ENCODE measurements around the gene SH3RF3.

DNA sequence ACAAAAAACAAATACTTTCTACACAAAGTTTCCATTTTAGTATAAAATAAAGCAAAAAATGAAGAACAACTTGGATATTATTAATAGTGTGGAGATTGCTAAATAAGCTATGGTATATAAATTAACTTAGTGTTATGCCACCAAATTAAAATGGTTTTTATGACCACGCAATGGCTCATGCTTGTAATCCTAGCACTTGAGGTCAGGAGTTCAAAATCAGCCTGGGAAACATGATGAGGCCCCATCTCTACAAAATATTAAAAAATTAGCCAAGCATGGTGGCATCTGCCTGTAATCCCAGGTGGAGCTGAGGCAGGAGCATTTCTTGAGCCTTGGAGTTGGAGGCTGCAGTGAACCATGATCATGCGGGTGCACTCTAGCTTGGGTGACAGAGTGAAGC lies 108.8 kb downstream of the SH3RF3 start:
- TF ChIP-seq, protein P1, sequence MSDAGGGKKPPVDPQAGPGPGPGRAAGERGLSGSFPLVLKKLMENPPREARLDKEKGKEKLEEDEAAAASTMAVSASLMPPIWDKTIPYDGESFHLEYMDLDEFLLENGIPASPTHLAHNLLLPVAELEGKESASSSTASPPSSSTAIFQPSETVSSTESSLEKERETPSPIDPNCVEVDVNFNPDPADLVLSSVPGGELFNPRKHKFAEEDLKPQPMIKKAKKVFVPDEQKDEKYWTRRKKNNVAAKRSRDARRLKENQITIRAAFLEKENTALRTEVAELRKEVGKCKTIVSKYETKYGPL (CRISPR knock-in tag; IDR thresholded peaks at IDR 0.05) = no peak
- TF ChIP-seq, protein P2, sequence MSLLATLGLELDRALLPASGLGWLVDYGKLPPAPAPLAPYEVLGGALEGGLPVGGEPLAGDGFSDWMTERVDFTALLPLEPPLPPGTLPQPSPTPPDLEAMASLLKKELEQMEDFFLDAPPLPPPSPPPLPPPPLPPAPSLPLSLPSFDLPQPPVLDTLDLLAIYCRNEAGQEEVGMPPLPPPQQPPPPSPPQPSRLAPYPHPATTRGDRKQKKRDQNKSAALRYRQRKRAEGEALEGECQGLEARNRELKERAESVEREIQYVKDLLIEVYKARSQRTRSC (CRISPR knock-in tag; IDR thresholded peaks at IDR 0.05; ENCODE audit: low read depth) = no peak
- TF ChIP-seq TRIM24 (CRISPR knock-in tag; IDR thresholded peaks at IDR 0.05) (no peak), CBX2 (IDR thresholded peaks at IDR 0.05; ENCODE audit: low read depth, low read length) (no peak), CBX2 (CRISPR knock-in tag; IDR thresholded peaks at IDR 0.05; ENCODE audit: low read depth) (no peak), FOXK2 (IDR thresholded peaks at IDR 0.05) (no peak), HCFC1 (IDR thresholded peaks at IDR 0.05; ENCODE audit: low read depth, low read length) (no peak), POLR2AphosphoS5 (IDR thresholded peaks at IDR 0.05; ENCODE audit: low read depth, low read length) (no peak), ZNF558 (CRISPR knock-in tag; IDR thresholded peaks at IDR 0.05; ENCODE audit: borderline replicate concordance) (no peak), HDAC1 (CRISPR knock-in tag; IDR thresholded peaks at IDR 0.05) (no peak), NR1H2 (CRISPR knock-in tag; IDR thresholded peaks at IDR 0.05; ENCODE audit: borderline replicate concordance, low read depth) (no peak), KLF13 (CRISPR knock-in tag; IDR thresholded peaks at IDR 0.05) (no peak)
- TF ChIP-seq, protein P3, sequence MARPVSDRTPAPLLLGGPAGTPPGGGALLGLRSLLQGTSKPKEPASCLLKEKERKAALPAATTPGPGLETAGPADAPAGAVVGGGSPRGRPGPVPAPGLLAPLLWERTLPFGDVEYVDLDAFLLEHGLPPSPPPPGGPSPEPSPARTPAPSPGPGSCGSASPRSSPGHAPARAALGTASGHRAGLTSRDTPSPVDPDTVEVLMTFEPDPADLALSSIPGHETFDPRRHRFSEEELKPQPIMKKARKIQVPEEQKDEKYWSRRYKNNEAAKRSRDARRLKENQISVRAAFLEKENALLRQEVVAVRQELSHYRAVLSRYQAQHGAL (CRISPR knock-in tag; IDR thresholded peaks at IDR 0.05; ENCODE audit: not compliant biosample characterization) = no peak
- TF ChIP-seq, protein P4, sequence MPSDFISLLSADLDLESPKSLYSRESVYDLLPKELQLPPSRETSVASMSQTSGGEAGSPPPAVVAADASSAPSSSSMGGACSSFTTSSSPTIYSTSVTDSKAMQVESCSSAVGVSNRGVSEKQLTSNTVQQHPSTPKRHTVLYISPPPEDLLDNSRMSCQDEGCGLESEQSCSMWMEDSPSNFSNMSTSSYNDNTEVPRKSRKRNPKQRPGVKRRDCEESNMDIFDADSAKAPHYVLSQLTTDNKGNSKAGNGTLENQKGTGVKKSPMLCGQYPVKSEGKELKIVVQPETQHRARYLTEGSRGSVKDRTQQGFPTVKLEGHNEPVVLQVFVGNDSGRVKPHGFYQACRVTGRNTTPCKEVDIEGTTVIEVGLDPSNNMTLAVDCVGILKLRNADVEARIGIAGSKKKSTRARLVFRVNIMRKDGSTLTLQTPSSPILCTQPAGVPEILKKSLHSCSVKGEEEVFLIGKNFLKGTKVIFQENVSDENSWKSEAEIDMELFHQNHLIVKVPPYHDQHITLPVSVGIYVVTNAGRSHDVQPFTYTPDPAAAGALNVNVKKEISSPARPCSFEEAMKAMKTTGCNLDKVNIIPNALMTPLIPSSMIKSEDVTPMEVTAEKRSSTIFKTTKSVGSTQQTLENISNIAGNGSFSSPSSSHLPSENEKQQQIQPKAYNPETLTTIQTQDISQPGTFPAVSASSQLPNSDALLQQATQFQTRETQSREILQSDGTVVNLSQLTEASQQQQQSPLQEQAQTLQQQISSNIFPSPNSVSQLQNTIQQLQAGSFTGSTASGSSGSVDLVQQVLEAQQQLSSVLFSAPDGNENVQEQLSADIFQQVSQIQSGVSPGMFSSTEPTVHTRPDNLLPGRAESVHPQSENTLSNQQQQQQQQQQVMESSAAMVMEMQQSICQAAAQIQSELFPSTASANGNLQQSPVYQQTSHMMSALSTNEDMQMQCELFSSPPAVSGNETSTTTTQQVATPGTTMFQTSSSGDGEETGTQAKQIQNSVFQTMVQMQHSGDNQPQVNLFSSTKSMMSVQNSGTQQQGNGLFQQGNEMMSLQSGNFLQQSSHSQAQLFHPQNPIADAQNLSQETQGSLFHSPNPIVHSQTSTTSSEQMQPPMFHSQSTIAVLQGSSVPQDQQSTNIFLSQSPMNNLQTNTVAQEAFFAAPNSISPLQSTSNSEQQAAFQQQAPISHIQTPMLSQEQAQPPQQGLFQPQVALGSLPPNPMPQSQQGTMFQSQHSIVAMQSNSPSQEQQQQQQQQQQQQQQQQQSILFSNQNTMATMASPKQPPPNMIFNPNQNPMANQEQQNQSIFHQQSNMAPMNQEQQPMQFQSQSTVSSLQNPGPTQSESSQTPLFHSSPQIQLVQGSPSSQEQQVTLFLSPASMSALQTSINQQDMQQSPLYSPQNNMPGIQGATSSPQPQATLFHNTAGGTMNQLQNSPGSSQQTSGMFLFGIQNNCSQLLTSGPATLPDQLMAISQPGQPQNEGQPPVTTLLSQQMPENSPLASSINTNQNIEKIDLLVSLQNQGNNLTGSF (CRISPR knock-in tag; IDR thresholded peaks at IDR 0.05) = no peak
- TF ChIP-seq, protein P5, sequence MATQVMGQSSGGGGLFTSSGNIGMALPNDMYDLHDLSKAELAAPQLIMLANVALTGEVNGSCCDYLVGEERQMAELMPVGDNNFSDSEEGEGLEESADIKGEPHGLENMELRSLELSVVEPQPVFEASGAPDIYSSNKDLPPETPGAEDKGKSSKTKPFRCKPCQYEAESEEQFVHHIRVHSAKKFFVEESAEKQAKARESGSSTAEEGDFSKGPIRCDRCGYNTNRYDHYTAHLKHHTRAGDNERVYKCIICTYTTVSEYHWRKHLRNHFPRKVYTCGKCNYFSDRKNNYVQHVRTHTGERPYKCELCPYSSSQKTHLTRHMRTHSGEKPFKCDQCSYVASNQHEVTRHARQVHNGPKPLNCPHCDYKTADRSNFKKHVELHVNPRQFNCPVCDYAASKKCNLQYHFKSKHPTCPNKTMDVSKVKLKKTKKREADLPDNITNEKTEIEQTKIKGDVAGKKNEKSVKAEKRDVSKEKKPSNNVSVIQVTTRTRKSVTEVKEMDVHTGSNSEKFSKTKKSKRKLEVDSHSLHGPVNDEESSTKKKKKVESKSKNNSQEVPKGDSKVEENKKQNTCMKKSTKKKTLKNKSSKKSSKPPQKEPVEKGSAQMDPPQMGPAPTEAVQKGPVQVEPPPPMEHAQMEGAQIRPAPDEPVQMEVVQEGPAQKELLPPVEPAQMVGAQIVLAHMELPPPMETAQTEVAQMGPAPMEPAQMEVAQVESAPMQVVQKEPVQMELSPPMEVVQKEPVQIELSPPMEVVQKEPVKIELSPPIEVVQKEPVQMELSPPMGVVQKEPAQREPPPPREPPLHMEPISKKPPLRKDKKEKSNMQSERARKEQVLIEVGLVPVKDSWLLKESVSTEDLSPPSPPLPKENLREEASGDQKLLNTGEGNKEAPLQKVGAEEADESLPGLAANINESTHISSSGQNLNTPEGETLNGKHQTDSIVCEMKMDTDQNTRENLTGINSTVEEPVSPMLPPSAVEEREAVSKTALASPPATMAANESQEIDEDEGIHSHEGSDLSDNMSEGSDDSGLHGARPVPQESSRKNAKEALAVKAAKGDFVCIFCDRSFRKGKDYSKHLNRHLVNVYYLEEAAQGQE (IDR thresholded peaks at IDR 0.05; ENCODE audit: borderline replicate concordance in 1 of 2, low read depth in 1 of 2, low read length in 2 of 2) = no peak
